ENCODE data around the gene RAPGEF4. TPM values are rescaled to one million over a fixed set of nuclear protein-coding genes. Genes with fewer than 3 reads are reported as not detected.

RAPGEF4 gene
- total and polyA plus RNA-seq, 2 of the 13 experiments (the other 11 are each of a cell fraction or from before 2014, with no cell fraction given): 0.78 to 0.91 TPM

- TF ChIP-seq BRCA1 (CRISPR knock-in tag; IDR thresholded peaks at IDR 0.05): no peak
- TF ChIP-seq ARNT2 (CRISPR knock-in tag; IDR thresholded peaks at IDR 0.05; ENCODE audit: low read depth): peak; percentile 76; the same call in 1 of the 2 replicates
- peak; percentile 55; the same call in 1 of the 2 replicates for TF ChIP-seq MYPOP (CRISPR knock-in tag; IDR thresholded peaks at IDR 0.05)
- TF ChIP-seq KDM4B (CRISPR knock-in tag; IDR thresholded peaks at IDR 0.05): no peak
- TF ChIP-seq ZNF33B (CRISPR knock-in tag; IDR thresholded peaks at IDR 0.05): no peak
- TF ChIP-seq ZNF124 (CRISPR knock-in tag; IDR thresholded peaks at IDR 0.05): no peak
- no peak for TF ChIP-seq SMC3 (IDR thresholded peaks at IDR 0.05; ENCODE audit: low read length)
- TF ChIP-seq ZHX1 (CRISPR knock-in tag; IDR thresholded peaks at IDR 0.05; ENCODE audit: low read depth): 0 out of 2 replicates have a peak, but pooled peaks have one; percentile 21
- TF ChIP-seq ZIK1 (CRISPR knock-in tag; IDR thresholded peaks at IDR 0.05; ENCODE audit: borderline replicate concordance, low read depth): no peak
- no peak for TF ChIP-seq SRSF9 (IDR thresholded peaks at IDR 0.05; ENCODE audit: borderline replicate concordance, insufficient read depth, low read depth, low read length, poor library complexity, severe bottlenecking)
- TF ChIP-seq ZBTB7B (CRISPR knock-in tag; IDR thresholded peaks at IDR 0.05): peak; percentile 9
- TF ChIP-seq SP1 (IDR thresholded peaks at IDR 0.05): no peak
- TF ChIP-seq SP1 (CRISPR knock-in tag; IDR thresholded peaks at IDR 0.05): peak; percentile 32; the same call in 1 of the 2 replicates
- 0 out of 2 replicates have a peak, but pooled peaks have one; percentile 31 for TF ChIP-seq TAF1 (CRISPR knock-in tag; IDR thresholded peaks at IDR 0.05)
- no peak for TF ChIP-seq ZNF530 (CRISPR knock-in tag; IDR thresholded peaks at IDR 0.05; ENCODE audit: low read depth)
- TF ChIP-seq RNF219 (CRISPR knock-in tag; IDR thresholded peaks at IDR 0.05): no peak
- peak; percentile 88 for TF ChIP-seq HES4 (CRISPR knock-in tag; IDR thresholded peaks at IDR 0.05; ENCODE audit: borderline replicate concordance)
- peak; percentile 39; the same call in 1 of the 2 replicates for TF ChIP-seq PLSCR1 (CRISPR knock-in tag; IDR thresholded peaks at IDR 0.05; ENCODE audit: borderline replicate concordance)
- no peak for TF ChIP-seq NFRKB (IDR thresholded peaks at IDR 0.05)
- no peak for TF ChIP-seq ZSCAN30 (CRISPR knock-in tag; IDR thresholded peaks at IDR 0.05)
- TF ChIP-seq NFKB2 (CRISPR knock-in tag; IDR thresholded peaks at IDR 0.05; ENCODE audit: borderline replicate concordance): no peak; the same call in 1 of the 2 replicates
- no peak for TF ChIP-seq ZNF274 (CRISPR knock-in tag; IDR thresholded peaks at IDR 0.05)
Observed at GRCh38 chr2:173075781-173076580, 340.3 kb downstream of the RAPGEF4 start, which contains the start of gene MAP3K20 (continued).

All from HepG2 (cell line).